HepG2 (cell line): Measurements from ENCODE around the gene CYB5A. TPM values are rescaled to one million over a fixed set of nuclear protein-coding genes. Genes with fewer than 3 reads are reported as not detected.

Experiments
- ARID4A ChIP-seq: sonication (generic); formaldehyde crosslinking; IDR thresholded peaks from 2 replicates; pipeline ENCODE4 v1.5.0; 2020; ENCODE audit warnings: mild to moderate bottlenecking, missing genetic modification reagents, borderline replicate concordance
- ATAD3A ChIP-seq: sonication (generic); formaldehyde crosslinking; IDR thresholded peaks from 2 replicates; pipeline ENCODE4 v1.4.0; 2020; ENCODE audit warnings: missing genetic modification reagents
- FIP1L1 ChIP-seq: fragments of 200-400 bp; formaldehyde crosslinking; IDR thresholded peaks from 2 replicates; pipeline ENCODE4 v1.6.1; 2018; ENCODE audit warnings: low read depth, mild to moderate bottlenecking, low read length, moderate library complexity, borderline replicate concordance; ENCODE audit not compliant: insufficient read depth
- GMEB2 ChIP-seq: IDR thresholded peaks from 2 replicates; pipeline ENCODE4 v1.6.1; 2016; ENCODE audit warnings: missing biosample characterization, missing genetic modification reagents, low read depth
- MXD3 ChIP-seq: IDR thresholded peaks from 2 replicates; pipeline ENCODE4 v1.6.1; 2016; ENCODE audit warnings: mild to moderate bottlenecking, missing biosample characterization, missing genetic modification reagents
- ZNF17 ChIP-seq: sonication (generic); formaldehyde crosslinking; IDR thresholded peaks from 2 replicates; pipeline ENCODE4 v1.5.0; 2020; ENCODE audit warnings: mild to moderate bottlenecking, missing genetic modification reagents
- ZNF362 ChIP-seq: sonication (generic); formaldehyde crosslinking; IDR thresholded peaks from 2 replicates; pipeline ENCODE4 v1.4.0; 2020; ENCODE audit warnings: missing genetic modification reagents, mild to moderate bottlenecking, borderline replicate concordance
- ZNF572 ChIP-seq: sonication (generic); formaldehyde crosslinking; IDR thresholded peaks from 2 replicates; pipeline ENCODE4 v1.5.1; 2020; ENCODE audit warnings: mild to moderate bottlenecking, missing genetic modification reagents
- polyA plus RNA-seq, 8 experiments: library from polyadenylated mRNA; depleted of rRNA in 3 of 8; stranded (reverse) in 7 of 8; unstranded in 1 of 8; fragments of >200 nt; fragmentation: Illumina TruSeq in 4 of 8; extraction: Trizol in 4 of 8; gene quantifications; 2 replicates each; pipeline versions ENCODE4 v1.2.1 to v1.2.3, GENCODE V29; 2011 to 2016; ENCODE audit warnings: low read depth in 4 of 8, missing spikeins in 1 of 8, mixed read lengths in 1 of 8; ENCODE audit not compliant: insufficient read depth in 1 of 8
- total RNA-seq, 5 experiments: library from RNA; depleted of rRNA; stranded (reverse); fragments of >200 nt; fragmentation: Illumina TruSeq; extraction: Trizol; gene quantifications; 2 replicates each; pipeline ENCODE4 v1.2.3, GENCODE V29; 2016; ENCODE audit warnings: low read depth in 1 of 5
- TF ChIP-seq, protein P1 (sequence below): sonication (generic); formaldehyde crosslinking; IDR thresholded peaks from one replicate; pipeline ENCODE4 v1.5.1; 2020; ENCODE audit warnings: mild to moderate bottlenecking, missing genetic modification reagents; ENCODE audit errors: not compliant biosample characterization
- TF ChIP-seq, protein P2 (sequence below): sonication (generic); formaldehyde crosslinking; IDR thresholded peaks from 2 replicates; pipeline ENCODE4 v1.5.0; 2020; ENCODE audit warnings: missing genetic modification reagents, mild to moderate bottlenecking, borderline replicate concordance

Gene CYB5A
- total and polyA plus RNA-seq, 2 of the 13 experiments (the other 11 are each of a cell fraction or from before 2014, with no cell fraction given): 215 to 356 TPM

GRCh38 chr18:74242438-74243096, 49.2 kb downstream of the CYB5A start (continued):
- TF ChIP-seq, protein P1, sequence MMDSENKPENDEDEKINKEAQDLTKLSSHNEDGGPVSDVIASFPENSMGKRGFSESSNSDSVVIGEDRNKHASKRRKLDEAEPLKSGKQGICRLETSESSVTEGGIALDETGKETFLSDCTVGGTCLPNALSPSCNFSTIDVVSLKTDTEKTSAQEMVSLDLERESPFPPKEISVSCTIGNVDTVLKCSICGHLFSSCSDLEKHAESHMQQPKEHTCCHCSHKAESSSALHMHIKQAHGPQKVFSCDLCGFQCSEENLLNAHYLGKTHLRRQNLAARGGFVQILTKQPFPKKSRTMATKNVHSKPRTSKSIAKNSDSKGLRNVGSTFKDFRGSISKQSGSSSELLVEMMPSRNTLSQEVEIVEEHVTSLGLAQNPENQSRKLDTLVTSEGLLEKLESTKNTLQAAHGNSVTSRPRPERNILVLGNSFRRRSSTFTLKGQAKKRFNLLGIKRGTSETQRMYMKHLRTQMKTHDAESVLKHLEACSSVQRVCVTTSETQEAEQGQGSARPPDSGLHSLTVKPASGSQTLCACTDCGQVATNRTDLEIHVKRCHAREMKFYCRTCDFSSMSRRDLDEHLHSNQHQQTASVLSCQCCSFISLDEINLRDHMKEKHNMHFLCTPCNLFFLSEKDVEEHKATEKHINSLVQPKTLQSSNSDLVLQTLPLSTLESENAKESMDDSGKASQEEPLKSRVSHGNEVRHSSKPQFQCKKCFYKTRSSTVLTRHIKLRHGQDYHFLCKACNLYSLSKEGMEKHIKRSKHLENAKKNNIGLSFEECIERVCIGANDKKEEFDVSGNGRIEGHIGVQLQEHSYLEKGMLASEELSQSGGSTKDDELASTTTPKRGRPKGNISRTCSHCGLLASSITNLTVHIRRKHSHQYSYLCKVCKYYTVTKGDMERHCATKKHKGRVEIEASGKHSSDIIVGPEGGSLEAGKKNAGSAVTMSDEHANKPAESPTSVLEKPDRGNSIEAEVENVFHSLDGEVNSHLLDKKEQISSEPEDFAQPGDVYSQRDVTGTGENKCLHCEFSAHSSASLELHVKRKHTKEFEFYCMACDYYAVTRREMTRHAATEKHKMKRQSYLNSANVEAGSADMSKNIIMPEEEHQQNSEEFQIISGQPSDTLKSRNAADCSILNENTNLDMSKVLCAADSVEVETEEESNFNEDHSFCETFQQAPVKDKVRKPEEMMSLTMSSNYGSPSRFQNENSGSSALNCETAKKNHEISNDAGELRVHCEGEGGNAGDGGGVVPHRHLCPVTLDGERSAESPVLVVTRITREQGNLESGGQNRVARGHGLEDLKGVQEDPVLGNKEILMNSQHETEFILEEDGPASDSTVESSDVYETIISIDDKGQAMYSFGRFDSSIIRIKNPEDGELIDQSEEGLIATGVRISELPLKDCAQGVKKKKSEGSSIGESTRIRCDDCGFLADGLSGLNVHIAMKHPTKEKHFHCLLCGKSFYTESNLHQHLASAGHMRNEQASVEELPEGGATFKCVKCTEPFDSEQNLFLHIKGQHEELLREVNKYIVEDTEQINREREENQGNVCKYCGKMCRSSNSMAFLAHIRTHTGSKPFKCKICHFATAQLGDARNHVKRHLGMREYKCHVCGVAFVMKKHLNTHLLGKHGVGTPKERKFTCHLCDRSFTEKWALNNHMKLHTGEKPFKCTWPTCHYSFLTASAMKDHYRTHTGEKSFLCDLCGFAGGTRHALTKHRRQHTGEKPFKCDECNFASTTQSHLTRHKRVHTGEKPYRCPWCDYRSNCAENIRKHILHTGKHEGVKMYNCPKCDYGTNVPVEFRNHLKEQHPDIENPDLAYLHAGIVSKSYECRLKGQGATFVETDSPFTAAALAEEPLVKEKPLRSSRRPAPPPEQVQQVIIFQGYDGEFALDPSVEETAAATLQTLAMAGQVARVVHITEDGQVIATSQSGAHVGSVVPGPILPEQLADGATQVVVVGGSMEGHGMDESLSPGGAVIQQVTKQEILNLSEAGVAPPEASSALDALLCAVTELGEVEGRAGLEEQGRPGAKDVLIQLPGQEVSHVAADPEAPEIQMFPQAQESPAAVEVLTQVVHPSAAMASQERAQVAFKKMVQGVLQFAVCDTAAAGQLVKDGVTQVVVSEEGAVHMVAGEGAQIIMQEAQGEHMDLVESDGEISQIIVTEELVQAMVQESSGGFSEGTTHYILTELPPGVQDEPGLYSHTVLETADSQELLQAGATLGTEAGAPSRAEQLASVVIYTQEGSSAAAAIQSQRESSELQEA: no peak
- TF ChIP-seq, protein P2, sequence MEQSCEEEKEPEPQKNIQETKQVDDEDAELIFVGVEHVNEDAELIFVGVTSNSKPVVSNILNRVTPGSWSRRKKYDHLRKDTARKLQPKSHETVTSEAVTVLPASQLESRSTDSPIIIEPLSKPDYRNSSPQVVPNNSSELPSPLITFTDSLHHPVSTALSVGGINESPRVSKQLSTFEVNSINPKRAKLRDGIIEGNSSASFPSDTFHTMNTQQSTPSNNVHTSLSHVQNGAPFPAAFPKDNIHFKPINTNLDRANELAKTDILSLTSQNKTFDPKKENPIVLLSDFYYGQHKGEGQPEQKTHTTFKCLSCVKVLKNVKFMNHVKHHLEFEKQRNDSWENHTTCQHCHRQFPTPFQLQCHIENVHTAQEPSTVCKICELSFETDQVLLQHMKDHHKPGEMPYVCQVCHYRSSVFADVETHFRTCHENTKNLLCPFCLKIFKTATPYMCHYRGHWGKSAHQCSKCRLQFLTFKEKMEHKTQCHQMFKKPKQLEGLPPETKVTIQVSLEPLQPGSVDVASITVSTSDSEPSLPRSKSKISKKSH (CRISPR knock-in tag): no peak
- TF ChIP-seq ATAD3A (CRISPR knock-in tag): no peak
- TF ChIP-seq ZNF362 (CRISPR knock-in tag): peak; percentile 12; the same call in 1 of the 2 replicates
- no peak for TF ChIP-seq ZNF572 (CRISPR knock-in tag)
- TF ChIP-seq ARID4A (CRISPR knock-in tag): no peak
- TF ChIP-seq FIP1L1: no peak
- TF ChIP-seq GMEB2 (CRISPR knock-in tag): no peak
- TF ChIP-seq MXD3: no peak
- no peak for TF ChIP-seq ZNF17
